Measurements from ENCODE around the gene CRY2.

Gene CRY2

DNA sequence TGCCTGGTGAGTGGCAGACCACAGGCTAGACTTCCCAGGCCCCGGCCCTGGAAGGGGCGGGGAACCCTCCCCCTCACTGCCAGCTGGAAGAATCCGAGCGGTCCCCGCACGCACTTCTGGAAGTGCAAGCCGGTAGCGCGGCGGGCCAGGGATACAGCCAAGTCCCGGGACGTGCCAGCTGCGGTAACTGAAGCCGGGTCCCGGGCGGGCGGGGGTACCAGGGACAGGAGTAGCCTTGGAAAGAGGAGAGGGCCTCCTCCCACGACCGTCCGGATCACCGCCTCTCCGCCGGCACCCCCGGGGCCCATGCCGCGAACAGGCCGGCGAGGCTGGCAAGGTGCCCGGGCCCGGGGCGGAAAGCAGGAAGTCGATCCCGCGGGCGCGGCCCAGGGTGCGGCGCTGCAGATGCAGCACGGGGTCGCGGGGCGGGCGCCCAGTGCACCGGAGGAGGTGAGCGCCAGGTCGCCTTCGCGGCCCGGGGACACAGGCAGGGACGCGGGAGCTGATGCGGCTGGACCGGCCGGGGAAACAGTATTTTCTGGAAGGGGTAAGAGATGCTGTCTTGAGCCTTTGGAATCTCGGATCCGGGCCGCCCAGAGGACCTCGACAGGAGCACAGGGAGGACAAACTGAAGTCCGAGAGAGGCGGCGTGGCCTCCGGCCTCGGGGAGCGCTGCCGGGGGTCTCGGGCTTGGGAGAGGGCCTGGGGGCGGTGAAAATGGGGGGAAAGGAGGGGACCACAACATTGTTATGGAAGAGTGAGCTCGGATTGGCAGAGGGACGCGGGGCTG lies 43.1 kb upstream of the CRY2 start:
- in situ Hi-C loops (cut with MboI; ENCODE audit: low sequenced_read_pairs, unreplicated experiment), result no loop called here
- peak; percentile 61 for DNase-seq (ENCODE audit: low spot score)
- TF ChIP-seq, protein P1, sequence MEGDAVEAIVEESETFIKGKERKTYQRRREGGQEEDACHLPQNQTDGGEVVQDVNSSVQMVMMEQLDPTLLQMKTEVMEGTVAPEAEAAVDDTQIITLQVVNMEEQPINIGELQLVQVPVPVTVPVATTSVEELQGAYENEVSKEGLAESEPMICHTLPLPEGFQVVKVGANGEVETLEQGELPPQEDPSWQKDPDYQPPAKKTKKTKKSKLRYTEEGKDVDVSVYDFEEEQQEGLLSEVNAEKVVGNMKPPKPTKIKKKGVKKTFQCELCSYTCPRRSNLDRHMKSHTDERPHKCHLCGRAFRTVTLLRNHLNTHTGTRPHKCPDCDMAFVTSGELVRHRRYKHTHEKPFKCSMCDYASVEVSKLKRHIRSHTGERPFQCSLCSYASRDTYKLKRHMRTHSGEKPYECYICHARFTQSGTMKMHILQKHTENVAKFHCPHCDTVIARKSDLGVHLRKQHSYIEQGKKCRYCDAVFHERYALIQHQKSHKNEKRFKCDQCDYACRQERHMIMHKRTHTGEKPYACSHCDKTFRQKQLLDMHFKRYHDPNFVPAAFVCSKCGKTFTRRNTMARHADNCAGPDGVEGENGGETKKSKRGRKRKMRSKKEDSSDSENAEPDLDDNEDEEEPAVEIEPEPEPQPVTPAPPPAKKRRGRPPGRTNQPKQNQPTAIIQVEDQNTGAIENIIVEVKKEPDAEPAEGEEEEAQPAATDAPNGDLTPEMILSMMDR (IDR thresholded peaks at IDR 0.05; ENCODE audit: borderline replicate concordance, control extremely low read depth, extremely low read depth, insufficient read depth, missing control alignments), result no peak

DNA sequence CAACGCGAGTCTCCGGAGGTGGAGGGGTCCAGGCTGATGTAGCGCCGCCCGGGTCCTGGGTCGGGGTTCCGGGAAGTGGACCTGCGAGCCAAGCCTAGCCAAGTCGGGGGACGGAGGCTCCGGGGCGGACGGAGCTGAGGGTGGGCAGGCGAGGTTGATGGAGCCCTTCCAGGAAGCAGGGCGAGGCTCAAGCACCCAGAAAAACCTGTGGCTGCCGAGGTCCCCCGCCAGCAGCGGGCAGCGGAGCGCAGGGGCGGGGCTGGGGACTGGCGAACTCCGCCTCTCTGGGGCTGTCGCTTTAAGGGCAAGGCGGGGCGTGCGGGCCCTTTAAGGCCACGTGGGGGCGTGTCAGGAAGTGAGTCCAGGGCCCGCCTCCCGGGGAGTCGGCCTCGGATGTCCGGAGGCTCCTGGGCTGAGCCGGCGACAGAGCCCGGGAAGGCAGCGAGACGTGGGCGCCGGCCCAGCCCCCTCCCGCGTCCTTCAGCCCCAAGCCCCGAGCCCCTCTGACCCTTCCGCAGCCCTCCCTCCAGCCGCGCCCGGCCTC lies 42.4 kb upstream of the CRY2 start, which contains the start of gene SLC35C1:
TSS of gene SLC35C1 (plus strand) at position 389 of the 544 bp plus-strand sequence. CDS start 653 bp downstream, outside the sequence.
- TF ChIP-seq, protein P1 (IDR thresholded peaks at IDR 0.05; ENCODE audit: borderline replicate concordance, control extremely low read depth, extremely low read depth, insufficient read depth, missing control alignments), result no peak
- peak; percentile 99 for DNase-seq (ENCODE audit: low spot score)
- in situ Hi-C loops (cut with MboI; ENCODE audit: low sequenced_read_pairs, unreplicated experiment), result no loop called here

DNA sequence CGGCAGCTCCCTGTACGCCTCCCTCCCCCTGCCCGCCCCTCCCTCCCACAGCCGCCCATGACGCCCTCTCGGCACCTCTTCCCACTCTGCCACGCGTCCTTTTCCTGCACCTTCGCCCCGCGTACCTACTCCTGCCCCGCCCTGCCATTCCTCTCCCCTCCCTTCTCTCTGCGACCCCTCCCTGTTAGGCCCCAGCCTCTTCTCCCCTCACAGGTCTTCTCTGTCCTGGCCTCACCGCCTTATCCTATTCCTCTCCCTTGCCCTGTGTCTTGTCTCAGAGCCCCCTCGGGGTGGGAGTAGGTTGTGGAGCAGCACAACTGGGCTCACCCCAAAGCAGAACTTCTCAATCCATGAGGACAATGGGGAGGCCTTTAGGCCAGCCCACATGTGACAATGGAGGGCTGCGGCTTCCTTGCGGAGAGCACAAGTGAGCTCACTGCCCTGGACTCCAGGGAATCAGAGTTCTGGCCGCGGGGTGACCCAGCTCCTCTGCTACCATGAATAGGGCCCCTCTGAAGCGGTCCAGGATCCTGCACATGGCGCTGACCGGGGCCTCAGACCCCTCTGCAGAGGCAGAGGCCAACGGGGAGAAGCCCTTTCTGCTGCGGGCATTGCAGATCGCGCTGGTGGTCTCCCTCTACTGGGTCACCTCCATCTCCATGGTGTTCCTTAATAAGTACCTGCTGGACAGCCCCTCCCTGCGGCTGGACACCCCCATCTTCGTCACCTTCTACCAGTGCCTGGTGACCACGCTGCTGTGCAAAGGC lies 41.8 kb upstream of the CRY2 start:
- TF ChIP-seq, protein P1 (IDR thresholded peaks at IDR 0.05; ENCODE audit: borderline replicate concordance, control extremely low read depth, extremely low read depth, insufficient read depth, missing control alignments), result no peak
- DNase-seq (ENCODE audit: low spot score), result no peak
- in situ Hi-C loops (cut with MboI; ENCODE audit: low sequenced_read_pairs, unreplicated experiment), result no loop called here

- TF ChIP-seq, protein P1 (IDR thresholded peaks at IDR 0.05; ENCODE audit: borderline replicate concordance, control extremely low read depth, extremely low read depth, insufficient read depth, missing control alignments), result no peak
- in situ Hi-C loops (cut with MboI; ENCODE audit: low sequenced_read_pairs, unreplicated experiment), result no loop called here
- DNase-seq (ENCODE audit: low spot score), result no peak
Measured at GRCh38 chr11:45806072-45806933, 41.0 kb upstream of the CRY2 start.

- TF ChIP-seq, protein P1 (IDR thresholded peaks at IDR 0.05; ENCODE audit: borderline replicate concordance, control extremely low read depth, extremely low read depth, insufficient read depth, missing control alignments), result no peak
- in situ Hi-C loops (cut with MboI; ENCODE audit: low sequenced_read_pairs, unreplicated experiment), result no loop called here
- DNase-seq (ENCODE audit: low spot score), result no peak
Measured at GRCh38 chr11:45806937-45807791, 40.1 kb upstream of the CRY2 start.

All from GM13976 (cell line).